Neural progenitor cell (in vitro differentiated cells): ENCODE results near the gene ATP1B3. TPM values are rescaled to one million over a fixed set of nuclear protein-coding genes. Genes with fewer than 3 reads are reported as not detected.

ENCODE experiments used
- DNase-seq: peaks from one replicate; pipeline ENCODE4 v3.0.0-alpha.2; 2016; ENCODE audit warnings: low spot score
- H2AFZ ChIP-seq: fragments of 200-600 bp; sonication (generic); replicated peaks from 2 replicates; pipeline ENCODE4 v1.6.1; 2016; ENCODE audit warnings: antibody characterized with exemption
- H3F3A ChIP-seq: fragments of 200-600 bp; sonication (generic); 2 replicates; pipeline ENCODE4 v1.6.1; 2016; ENCODE audit warnings: antibody characterized with exemption, low read depth
- H3K27ac ChIP-seq: fragments of 200-600 bp; sonication (generic); 2 replicates; pipeline ENCODE4 v1.5.1; 2016; ENCODE audit warnings: mild to moderate bottlenecking
- H3K27me3 ChIP-seq: fragments of 200-600 bp; sonication (generic); 2 replicates; pipeline ENCODE4 v1.6.1; 2016; ENCODE audit warnings: mild to moderate bottlenecking, moderate library complexity
- H3K36me3 ChIP-seq: fragments of 200-600 bp; sonication (generic); 2 replicates; pipeline ENCODE4 v1.5.1; 2016
- H3K4me1 ChIP-seq: fragments of 200-600 bp; sonication (generic); 2 replicates; pipeline ENCODE4 v1.6.1; 2016; ENCODE audit warnings: mixed run types
- H3K4me2 ChIP-seq: fragments of 200-600 bp; sonication (generic); 2 replicates; pipeline ENCODE4 v1.6.1; 2016
- H3K4me3 ChIP-seq: fragments of 200-600 bp; sonication (generic); 2 replicates; pipeline ENCODE4 v1.5.1; 2016
- H3K79me2 ChIP-seq: fragments of 200-600 bp; sonication (generic); 2 replicates; pipeline ENCODE4 v1.6.1; 2016; ENCODE audit warnings: low read depth
- H3K9ac ChIP-seq: fragments of 200-600 bp; sonication (generic); 2 replicates; pipeline ENCODE4 v1.6.1; 2016
- H3K9me3 ChIP-seq: fragments of 200-600 bp; sonication (generic); 2 replicates; pipeline ENCODE4 v1.5.1; 2016; ENCODE audit warnings: low read depth
- H4K20me1 ChIP-seq: fragments of 200-600 bp; sonication (generic); 2 replicates; pipeline ENCODE4 v1.6.1; 2016; ENCODE audit warnings: low read depth
- H3K27ac Mint-ChIP-seq: 3 replicates; pipeline ENCODE4 v1.8.0; 2021; ENCODE audit warnings: mixed read lengths
- H3K27me3 Mint-ChIP-seq: 2 replicates; pipeline ENCODE4 v1.8.0; 2022; ENCODE audit warnings: low read depth, mild to moderate bottlenecking, inconsistent platforms, moderate library complexity, mixed read lengths; ENCODE audit not compliant: insufficient read depth
- H3K36me3 Mint-ChIP-seq: 3 replicates; pipeline ENCODE4 v1.8.0; 2021; ENCODE audit warnings: mixed read lengths
- H3K4me1 Mint-ChIP-seq: 3 replicates; pipeline ENCODE4 v1.8.0; 2021; ENCODE audit warnings: mixed read lengths
- H3K4me3 Mint-ChIP-seq: 3 replicates; pipeline ENCODE4 v1.8.0; 2021; ENCODE audit warnings: mild to moderate bottlenecking, moderate library complexity, mixed read lengths
- H3K9me3 Mint-ChIP-seq: 3 replicates; pipeline ENCODE4 v1.8.0; 2020; ENCODE audit warnings: mixed read lengths
- EZH2 ChIP-seq: fragments of 200-600 bp; sonication (generic); IDR thresholded peaks from 2 replicates; pipeline ENCODE4 v1.6.1; 2017; ENCODE audit warnings: antibody characterized with exemption, mild to moderate bottlenecking, moderate library complexity
- EZH2phosphoT487 ChIP-seq: fragments of 200-600 bp; sonication (generic); IDR thresholded peaks from 2 replicates; pipeline ENCODE4 v1.6.1; 2017; ENCODE audit warnings: antibody characterized with exemption
- total RNA-seq: library from RNA; depleted of rRNA; stranded (reverse); fragments of >200 nt; gene quantifications from 2 replicates; pipeline ENCODE4 v1.2.3, GENCODE V29; 2015; ENCODE audit warnings: low replicate concordance
- TF ChIP-seq, protein P1 (sequence below): fragments of 200-600 bp; sonication (generic); IDR thresholded peaks from 2 replicates; pipeline ENCODE4 v1.5.1; 2017; ENCODE audit warnings: antibody characterized with exemption, mild to moderate bottlenecking

Gene ATP1B3
- total RNA-seq, 1 donor from 2014 or later, result 95.6 TPM

DNA sequence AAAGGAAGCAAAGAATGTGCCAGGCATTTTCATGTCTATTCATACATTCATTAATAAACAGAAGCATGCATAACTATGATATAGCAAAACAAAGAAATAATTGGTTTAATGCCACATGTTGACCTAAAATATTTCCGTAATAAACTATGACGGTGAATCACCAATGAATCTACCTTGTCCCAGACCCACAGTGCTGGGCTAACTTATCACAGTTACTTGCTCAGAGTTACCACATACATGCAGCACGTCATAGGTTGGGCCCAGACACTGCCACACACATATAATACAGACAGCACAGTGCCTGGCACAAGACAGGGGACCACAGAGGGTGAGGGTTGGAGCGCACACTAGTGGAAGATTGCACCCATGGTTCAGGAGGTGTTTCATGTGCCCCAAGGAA is 86.9 kb downstream of the ATP1B3 start:
- no peaks in the 10 kb centered on the region for H3K4me1 ChIP-seq
- H3K4me1 Mint-ChIP-seq, result peaks cover 4% of the 10 kb centered on the region
- no peaks in the 10 kb centered on the region for H3K79me2 ChIP-seq
- H3K36me3 ChIP-seq, result peaks cover 12% of the 10 kb centered on the region
- H3K36me3 Mint-ChIP-seq, result peaks cover 35% of the 10 kb centered on the region
- no peak overlapping the region for H3K4me3 ChIP-seq
- H3F3A ChIP-seq, result peaks cover 4% of the 10 kb centered on the region
- no peak overlapping the region for H3K27ac ChIP-seq
- DNase-seq, result no peak
- no peaks in the 10 kb centered on the region for H3K27me3 ChIP-seq
- peaks cover 3% of the 10 kb centered on the region for H4K20me1 ChIP-seq
- no peaks in the 10 kb centered on the region for H3K9me3 Mint-ChIP-seq
- no peak overlapping the region for H3K4me2 ChIP-seq
- H3K9me3 ChIP-seq, result no peaks in the 10 kb centered on the region
- H3K4me3 Mint-ChIP-seq, result no peak overlapping the region
- TF ChIP-seq EZH2 (no peak), EZH2phosphoT487 (no peak)
- TF ChIP-seq, protein P1, sequence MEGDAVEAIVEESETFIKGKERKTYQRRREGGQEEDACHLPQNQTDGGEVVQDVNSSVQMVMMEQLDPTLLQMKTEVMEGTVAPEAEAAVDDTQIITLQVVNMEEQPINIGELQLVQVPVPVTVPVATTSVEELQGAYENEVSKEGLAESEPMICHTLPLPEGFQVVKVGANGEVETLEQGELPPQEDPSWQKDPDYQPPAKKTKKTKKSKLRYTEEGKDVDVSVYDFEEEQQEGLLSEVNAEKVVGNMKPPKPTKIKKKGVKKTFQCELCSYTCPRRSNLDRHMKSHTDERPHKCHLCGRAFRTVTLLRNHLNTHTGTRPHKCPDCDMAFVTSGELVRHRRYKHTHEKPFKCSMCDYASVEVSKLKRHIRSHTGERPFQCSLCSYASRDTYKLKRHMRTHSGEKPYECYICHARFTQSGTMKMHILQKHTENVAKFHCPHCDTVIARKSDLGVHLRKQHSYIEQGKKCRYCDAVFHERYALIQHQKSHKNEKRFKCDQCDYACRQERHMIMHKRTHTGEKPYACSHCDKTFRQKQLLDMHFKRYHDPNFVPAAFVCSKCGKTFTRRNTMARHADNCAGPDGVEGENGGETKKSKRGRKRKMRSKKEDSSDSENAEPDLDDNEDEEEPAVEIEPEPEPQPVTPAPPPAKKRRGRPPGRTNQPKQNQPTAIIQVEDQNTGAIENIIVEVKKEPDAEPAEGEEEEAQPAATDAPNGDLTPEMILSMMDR, result no peak
- H2AFZ ChIP-seq, result no peak overlapping the region
- H3K27ac Mint-ChIP-seq, result no peak overlapping the region
- H3K9ac ChIP-seq, result no peak overlapping the region
- H3K27me3 Mint-ChIP-seq, result no peaks in the 10 kb centered on the region

- Histone ChIP-seq H3K4me1 (no peaks in the 10 kb centered on the region), H3K4me2 (no peak overlapping the region), H3K9ac (no peak overlapping the region), H3K36me3 (peaks cover 8% of the 10 kb centered on the region), H3F3A (peaks cover 4% of the 10 kb centered on the region), H3K4me3 (no peak overlapping the region), H3K27me3 (no peaks in the 10 kb centered on the region), H3K27ac (no peak overlapping the region), H2AFZ (no peak overlapping the region), H3K79me2 (no peaks in the 10 kb centered on the region), H4K20me1 (peaks cover 3% of the 10 kb centered on the region), H3K9me3 (no peaks in the 10 kb centered on the region)
- Mint-ChIP-seq H3K9me3 (no peaks in the 10 kb centered on the region), H3K27me3 (peaks cover 2% of the 10 kb centered on the region), H3K36me3 (peaks cover 29% of the 10 kb centered on the region), H3K27ac (no peak overlapping the region), H3K4me1 (peaks cover 4% of the 10 kb centered on the region), H3K4me3 (no peak overlapping the region)
- DNase-seq, result no peak
- no peak for TF ChIP-seq EZH2phosphoT487
- TF ChIP-seq, protein P1, result no peak
- TF ChIP-seq EZH2, result no peak
Observed at GRCh38 chr3:141965471-141965870, 89.0 kb downstream of the ATP1B3 start.

GRCh38 chr3:141969711-141970110 is 93.3 kb downstream of the ATP1B3 start:
- H3K9me3 Mint-ChIP-seq, result no peaks in the 10 kb centered on the region

More at GRCh38 chr3:141969711-141970110, 93.3 kb downstream of the ATP1B3 start:
- no peaks in the 10 kb centered on the region for H3K27me3 ChIP-seq
- no peak overlapping the region for H3K27ac ChIP-seq
- H3K27me3 Mint-ChIP-seq, result peaks cover 2% of the 10 kb centered on the region
- H3K4me1 Mint-ChIP-seq, result peaks cover 4% of the 10 kb centered on the region
- H3K4me3 ChIP-seq, result no peak overlapping the region
- H3K4me1 ChIP-seq, result no peaks in the 10 kb centered on the region
- H3K79me2 ChIP-seq, result no peaks in the 10 kb centered on the region
- H3F3A ChIP-seq, result no peaks in the 10 kb centered on the region
- H3K36me3 Mint-ChIP-seq, result peaks cover 25% of the 10 kb centered on the region
- no peak overlapping the region for H3K4me2 ChIP-seq
- H3K9me3 ChIP-seq, result no peaks in the 10 kb centered on the region
- TF ChIP-seq EZH2, result no peak
- TF ChIP-seq, protein P1, result no peak
- TF ChIP-seq EZH2phosphoT487, result no peak
- peaks cover 16% of the 10 kb centered on the region for H3K36me3 ChIP-seq
- no peak overlapping the region for H3K9ac ChIP-seq
- no peak overlapping the region for H2AFZ ChIP-seq
- DNase-seq, result no peak
- no peak overlapping the region for H3K4me3 Mint-ChIP-seq
- peaks cover 12% of the 10 kb centered on the region for H4K20me1 ChIP-seq
- H3K27ac Mint-ChIP-seq, result no peak overlapping the region
